GM18861 (cell line): ENCODE results near the gene INSRR.

Experiments
- ATAC-seq: cut with Tn5 transposase; IDR thresholded peaks from one replicate; pipeline ENCODE4 v1.9.1; 2021; ENCODE audit not compliant: unreplicated experiment

Gene INSRR

GRCh38 chr1:156808186-156809030, 50.5 kb downstream of the INSRR start:
- no peak for ATAC-seq

DNA sequence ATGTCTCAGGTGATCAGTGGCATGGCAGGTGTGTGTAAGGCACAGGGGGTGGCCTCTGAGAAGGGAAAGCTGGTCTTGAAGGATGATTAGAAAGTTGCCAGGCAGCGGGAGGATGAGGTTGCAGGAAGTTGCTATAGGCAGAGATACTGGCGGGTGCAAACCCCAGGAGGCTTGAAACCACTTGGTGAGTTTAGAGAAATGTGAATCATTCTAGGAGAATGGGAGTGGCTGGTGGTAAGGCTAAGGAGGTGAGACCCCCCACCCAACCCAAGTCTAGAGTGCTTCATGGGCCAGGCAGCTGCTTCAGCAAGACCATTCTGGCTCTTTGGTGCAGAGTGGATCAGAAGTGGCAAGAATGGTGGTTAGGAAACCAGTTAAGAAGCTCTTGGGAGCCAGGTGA, 51.3 kb downstream of the INSRR start:
- no peak for ATAC-seq

GRCh38 chr1:156806512-156807440, 52.1 kb downstream of the INSRR start:
- ATAC-seq = no peak

DNA sequence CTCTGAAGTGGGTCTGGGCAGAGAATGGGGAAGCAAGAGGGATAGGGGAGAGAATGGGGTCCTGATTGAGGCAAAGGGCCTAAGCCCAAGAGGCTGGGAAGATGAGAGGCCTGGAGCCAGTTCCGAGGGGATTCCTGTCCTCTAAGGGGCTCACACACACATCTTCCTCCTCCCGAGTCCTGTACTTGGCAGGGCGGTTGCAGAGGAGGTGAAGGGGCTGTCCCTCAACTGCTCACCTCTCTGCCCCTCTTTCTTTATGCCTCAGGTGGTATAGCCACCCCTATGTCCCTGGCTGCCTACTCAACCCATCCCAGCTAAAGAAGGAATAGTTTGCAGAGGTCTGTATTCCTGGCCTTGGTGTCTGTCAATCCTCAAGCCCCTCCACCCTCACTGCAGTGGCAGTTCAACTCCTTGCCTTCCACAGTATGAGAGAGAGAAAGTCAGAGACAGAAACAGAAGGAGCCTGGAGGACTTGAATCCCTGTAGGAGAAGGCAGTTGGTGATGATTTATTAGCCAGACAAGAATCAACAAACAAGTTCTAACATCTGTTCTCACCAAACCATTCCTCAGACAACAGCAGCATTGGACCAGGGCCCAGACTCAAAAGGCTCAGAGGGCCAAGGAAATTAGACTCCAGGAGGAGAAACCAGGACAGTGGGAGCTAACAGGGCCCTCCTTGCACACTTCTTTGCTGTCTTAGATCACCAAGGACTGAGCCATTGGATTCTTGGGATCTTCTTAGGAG, 53.0 kb downstream of the INSRR start:
- ATAC-seq = no peak

DNA sequence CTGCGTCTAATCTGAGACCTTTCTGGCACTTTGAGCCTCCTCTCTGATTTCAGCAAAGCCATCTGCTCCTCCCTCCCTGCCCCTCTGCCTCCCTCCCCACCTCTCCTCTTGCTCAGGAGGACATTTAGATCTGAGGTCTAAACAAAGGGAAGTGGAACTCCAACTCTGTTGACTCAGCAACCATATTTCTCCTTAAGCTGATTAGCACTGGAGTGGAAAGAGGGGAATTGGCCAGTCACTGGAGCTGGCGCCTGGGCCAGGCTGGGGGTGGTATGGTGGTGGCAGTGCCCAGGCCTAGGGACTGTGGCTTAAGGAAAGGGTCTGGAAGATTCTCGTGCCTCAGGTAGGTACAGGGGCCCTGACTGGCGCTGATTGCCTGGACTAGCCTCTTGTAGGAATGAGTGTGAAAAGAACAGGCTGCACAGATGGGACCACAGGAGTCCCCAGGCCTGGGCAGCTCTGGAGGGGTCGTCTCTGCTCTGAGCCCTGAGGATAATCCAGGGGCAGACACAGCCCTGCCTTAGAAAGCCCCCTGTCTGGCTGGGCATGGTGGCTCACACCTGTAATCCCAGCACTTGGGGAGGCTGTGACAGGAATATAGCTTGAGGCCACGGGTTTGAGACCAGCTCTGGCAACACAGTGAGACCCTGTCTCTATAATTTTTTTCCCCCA, 54.2 kb downstream of the INSRR start:
- ATAC-seq = no peak

- no peak for ATAC-seq
These were observed 54.9 kb downstream of the INSRR start for GRCh38 chr1:156804026-156804425.

DNA sequence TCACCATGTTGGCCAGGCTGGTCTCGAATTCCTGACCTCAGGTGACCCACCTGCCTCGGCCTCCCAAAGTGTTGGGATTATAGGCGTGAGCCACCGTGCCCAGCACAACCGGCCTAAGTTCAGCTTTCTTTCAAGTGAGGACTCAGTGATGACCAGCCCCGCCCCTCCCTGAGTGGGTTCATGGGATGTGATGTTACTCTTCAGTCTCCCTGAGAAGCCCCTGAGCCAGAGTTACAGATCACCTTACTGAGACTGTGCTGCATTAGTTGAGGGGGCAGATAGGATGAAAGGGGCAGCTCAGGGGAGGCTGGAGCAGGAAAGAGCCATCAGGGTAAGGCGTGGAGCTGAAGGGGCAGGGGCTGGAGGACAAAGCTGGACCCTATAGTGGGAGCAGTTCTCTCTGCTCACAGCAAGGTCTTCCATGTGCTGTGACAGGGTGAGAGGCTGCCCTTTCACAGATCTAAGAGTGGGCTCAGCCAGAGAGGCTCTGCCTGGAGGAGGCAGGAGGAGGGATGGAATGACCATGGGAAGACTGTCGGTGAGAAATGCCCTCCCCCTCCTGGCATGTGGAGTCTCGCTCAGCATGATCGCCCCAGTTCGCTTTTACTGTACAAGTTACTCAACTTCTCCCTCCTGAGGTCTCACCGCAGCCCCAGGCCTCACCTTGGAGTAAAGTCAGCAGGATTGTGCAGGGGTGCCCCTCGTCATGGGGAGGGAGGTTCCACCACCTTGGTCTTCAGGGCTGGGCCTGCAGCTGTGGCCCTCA, 55.6 kb downstream of the INSRR start:
- ATAC-seq = no peak

GRCh38 chr1:156802421-156802935, 56.4 kb downstream of the INSRR start:
- no peak for ATAC-seq

DNA sequence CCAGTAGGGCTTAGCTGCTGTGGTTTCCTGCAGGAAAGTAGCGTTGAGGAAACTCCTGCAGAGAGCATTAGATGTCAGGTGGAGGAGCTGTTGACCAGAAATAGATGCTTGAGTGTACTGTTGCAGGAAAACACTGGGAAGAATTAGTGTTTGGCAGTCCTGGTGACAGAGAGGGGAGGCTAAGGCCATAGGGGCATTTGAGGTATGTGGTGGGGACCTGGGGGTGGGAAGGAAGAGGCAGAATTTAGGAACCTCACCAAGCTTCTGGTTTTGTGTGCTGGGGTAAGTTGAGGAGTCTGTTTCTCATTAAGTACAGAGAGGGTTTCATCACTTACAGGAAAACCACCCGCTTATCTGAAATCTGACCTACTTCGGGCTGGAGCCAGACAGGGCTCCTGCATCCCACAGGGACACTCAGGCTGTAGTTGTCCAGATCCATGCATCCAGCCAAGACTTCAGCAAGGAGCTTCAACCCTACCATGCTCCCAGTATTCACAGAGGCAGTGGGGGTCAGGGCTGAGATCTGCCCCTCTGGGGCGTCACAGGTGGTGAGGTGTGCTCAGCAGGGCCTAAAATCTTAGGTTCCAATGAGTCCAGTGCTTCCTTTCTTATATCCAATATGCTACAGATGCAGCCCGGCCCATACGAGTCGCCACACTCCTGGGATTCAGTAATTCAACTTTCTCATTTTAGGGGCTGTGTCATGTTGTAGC, 57.4 kb downstream of the INSRR start:
- ATAC-seq = no peak

GRCh38 chr1:156797212-156797871, 61.6 kb downstream of the INSRR start:
- ATAC-seq = no peak

DNA sequence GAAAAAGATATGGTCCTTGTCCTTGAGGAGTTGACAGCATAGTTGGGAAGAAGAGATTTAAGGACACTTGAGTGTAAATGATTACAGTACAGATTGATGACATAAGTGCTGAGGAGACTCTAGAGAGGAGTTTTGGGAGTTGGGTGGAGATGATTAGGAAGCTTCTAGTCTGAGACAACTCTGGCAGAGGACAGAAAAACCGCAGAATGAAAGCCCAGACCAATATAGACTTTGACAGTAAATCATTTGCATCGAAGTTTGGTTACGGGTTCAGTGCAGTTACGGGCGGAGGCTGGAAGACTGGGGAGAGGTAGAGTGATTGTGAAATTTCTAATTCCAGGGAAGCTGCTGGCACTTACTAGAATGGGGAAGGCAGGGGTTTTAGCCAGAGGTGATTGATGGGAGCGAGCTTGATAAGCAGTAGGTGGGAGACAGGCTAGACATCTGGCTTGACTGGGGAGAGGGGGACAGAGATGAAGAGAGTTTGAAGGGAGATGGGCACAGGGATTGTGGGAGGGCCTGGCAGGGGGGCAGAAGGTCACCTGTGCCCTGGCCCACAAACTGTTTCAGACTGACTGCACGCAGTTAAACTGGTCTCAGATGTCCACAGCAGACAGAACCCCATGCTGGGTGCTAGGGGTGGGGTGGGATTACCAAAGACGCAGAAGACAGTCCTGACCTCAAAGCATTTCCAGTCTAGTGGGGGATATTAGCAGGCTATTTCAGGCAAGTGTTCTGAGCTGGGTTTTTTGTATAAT, 62.4 kb downstream of the INSRR start:
- ATAC-seq = no peak

DNA sequence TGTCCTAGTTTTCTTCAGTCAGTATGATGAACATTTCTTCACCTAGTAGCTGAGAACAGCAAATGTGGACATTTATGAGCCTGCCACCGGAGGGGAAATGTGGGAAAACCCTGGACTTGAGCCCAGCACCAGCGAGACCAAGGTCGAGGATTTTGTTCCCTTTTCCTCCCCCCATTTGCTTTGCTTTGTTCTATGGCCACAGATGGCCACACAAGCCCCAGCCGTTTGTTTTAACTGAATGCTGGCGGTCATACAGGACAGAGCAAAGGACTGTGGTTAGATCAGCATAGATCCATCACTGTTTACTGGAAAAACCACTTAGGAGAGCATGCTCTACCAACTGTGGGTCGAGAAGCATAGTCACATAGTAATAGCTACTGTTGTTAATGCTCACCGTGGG, 63.1 kb downstream of the INSRR start:
- ATAC-seq = no peak

- no peak for ATAC-seq
These were observed 63.6 kb downstream of the INSRR start for GRCh38 chr1:156795374-156795733.

DNA sequence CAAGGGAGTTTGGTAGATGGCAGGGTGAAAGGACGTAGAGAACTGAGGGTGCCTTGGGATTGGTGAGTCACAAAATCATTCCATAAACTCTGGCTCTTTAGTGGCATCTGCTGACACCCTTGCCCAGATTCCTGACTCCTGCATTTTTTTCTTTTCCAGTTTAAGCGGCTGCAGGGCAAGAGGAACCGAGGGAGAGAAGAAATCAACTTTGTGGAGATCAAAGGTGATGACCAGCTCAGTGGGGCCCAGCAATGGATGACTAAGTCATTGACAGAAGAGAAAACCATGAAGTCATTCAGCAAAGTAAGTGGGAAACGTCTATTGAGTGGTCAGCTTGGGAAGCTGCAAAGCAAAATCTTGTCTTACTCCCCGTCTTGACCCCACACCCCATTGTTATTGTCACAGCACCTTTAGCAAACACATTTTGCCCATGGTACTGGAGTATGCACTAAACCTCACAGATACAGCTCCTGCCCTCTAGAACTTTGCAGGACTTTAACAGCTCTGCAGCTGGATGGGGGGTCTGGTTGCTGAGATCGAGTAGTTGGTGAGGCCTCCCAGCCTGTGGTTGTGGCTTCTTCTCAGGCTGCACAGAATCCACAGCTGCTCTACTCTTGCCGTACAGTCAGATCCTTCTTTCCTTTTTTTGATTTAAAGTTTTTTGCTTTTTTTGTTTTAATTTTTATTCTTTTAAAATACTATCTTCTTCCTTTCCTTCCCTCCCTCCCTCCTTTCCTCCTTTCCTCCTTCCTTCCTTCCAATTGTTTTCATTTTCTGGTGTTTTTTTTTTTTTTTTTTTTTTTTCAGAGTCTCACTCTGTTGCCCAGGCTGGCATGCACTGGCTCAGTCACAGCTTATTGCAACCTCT, 64.2 kb downstream of the INSRR start:
- no peak for ATAC-seq
